ENCODE results near the gene JAKMIP3.

DNA sequence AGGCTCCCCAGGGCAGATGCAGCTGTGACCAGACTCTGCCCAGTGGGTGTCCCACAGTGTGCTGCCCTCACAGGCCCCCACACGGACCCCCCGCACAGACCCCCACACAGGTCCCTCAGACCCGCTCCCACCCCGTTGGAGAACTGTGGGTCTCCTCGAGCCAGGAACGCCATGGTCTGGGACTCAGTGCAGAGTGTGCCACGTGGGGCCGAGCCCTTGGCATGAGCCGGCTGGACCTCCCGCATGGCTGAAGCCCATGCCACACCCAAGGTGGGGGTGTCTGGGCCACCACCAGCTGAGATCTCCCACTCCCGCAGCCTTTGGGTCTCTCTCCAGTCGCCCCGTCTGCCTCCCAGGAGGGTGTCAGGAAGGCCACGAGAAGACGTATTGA lies 34.3 kb downstream of the JAKMIP3 start:
- TF ChIP-seq, protein P1, sequence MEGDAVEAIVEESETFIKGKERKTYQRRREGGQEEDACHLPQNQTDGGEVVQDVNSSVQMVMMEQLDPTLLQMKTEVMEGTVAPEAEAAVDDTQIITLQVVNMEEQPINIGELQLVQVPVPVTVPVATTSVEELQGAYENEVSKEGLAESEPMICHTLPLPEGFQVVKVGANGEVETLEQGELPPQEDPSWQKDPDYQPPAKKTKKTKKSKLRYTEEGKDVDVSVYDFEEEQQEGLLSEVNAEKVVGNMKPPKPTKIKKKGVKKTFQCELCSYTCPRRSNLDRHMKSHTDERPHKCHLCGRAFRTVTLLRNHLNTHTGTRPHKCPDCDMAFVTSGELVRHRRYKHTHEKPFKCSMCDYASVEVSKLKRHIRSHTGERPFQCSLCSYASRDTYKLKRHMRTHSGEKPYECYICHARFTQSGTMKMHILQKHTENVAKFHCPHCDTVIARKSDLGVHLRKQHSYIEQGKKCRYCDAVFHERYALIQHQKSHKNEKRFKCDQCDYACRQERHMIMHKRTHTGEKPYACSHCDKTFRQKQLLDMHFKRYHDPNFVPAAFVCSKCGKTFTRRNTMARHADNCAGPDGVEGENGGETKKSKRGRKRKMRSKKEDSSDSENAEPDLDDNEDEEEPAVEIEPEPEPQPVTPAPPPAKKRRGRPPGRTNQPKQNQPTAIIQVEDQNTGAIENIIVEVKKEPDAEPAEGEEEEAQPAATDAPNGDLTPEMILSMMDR (IDR thresholded peaks at IDR 0.05; ENCODE audit: borderline replicate concordance, extremely low read depth, low read length, poor library complexity, severe bottlenecking): no peak
- no peak for TF ChIP-seq EZH2 (IDR thresholded peaks at IDR 0.05; ENCODE audit: borderline replicate concordance, low read depth, low read length, severe bottlenecking)
